ENCODE results near the gene RPN2. TPM values are rescaled to one million over a fixed set of nuclear protein-coding genes. Genes with fewer than 3 reads are reported as not detected.

RPN2 gene
- total RNA-seq: 100 to 1,000 TPM in 3 of 4 donors, 10 to 100 TPM in 1; 95.2 to 116 (median 109) TPM

DNA sequence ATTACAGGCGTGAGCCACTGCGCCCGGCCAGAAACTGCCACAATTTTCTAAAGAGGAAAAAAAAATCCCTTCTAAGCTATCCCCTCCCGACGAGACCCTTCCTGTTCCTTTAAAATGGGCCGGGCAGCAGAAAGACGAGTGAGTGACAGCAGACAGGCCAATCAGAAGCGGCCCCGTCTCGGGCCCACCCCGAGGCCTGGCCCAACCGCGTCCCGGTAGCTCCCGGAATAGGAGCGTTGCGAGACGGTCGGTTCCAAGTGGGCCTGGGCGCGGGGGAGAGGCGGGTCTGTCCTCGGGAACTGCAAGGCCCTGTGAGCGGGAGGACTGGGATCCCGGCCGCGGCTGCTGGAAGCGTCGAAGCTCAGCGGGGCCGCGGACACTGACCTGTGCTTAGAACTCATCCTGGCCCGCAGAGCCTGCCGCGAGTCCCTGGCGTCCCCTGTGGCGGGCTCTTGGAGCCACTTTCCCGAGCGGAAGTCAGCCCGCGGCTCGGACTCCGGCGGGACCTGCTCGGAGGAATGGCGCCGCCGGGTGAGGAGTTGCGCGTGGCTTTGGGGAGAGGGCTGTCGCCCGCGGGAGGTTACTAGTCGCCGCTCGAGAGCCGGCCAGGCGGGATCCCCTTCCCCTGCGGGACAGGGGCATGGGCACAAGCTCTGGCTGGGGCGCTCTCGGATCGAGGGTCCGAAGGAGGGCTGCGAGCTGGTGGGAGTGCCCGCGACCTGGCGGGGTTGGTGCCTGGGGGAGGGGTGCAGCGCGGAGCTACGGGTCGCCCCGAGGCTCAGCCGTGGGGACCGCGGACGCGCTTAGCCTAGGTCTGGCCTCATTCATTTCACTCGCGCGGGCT lies at the start of gene RPN2, which contains the start of gene MROH8:
TSS of gene RPN2 (plus strand) at position 492 of the 844 bp plus-strand sequence. CDS start at position 519, 27 bp downstream.
TSS of gene MROH8 (minus strand) at position 710 of the 844 bp plus-strand sequence.
- peak within 1 kb of the TSS; percentile 92 to 96 (median 94) for H3K27ac ChIP-seq
- peaks cover 0 to 9% (median 0%) of the 10 kb centered on the region in 3 donors for H3K36me3 ChIP-seq
- TF ChIP-seq, protein P1, sequence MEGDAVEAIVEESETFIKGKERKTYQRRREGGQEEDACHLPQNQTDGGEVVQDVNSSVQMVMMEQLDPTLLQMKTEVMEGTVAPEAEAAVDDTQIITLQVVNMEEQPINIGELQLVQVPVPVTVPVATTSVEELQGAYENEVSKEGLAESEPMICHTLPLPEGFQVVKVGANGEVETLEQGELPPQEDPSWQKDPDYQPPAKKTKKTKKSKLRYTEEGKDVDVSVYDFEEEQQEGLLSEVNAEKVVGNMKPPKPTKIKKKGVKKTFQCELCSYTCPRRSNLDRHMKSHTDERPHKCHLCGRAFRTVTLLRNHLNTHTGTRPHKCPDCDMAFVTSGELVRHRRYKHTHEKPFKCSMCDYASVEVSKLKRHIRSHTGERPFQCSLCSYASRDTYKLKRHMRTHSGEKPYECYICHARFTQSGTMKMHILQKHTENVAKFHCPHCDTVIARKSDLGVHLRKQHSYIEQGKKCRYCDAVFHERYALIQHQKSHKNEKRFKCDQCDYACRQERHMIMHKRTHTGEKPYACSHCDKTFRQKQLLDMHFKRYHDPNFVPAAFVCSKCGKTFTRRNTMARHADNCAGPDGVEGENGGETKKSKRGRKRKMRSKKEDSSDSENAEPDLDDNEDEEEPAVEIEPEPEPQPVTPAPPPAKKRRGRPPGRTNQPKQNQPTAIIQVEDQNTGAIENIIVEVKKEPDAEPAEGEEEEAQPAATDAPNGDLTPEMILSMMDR (IDR thresholded peaks at IDR 0.05): peak in 2 of 6 experiments; percentile 22 to 27
- TF ChIP-seq POLR2A (IDR thresholded peaks at IDR 0.05): peak; percentile 32 to 77
- peak within 1 kb of the TSS; percentile 71 to 95 (median 89) for H3K4me3 ChIP-seq
- peaks cover 0 to 13% (median 8%) of the 10 kb centered on the region in 4 donors for H3K4me1 ChIP-seq
- H3K9me3 ChIP-seq: no peaks in the 10 kb centered on the region
- no peaks in the 10 kb centered on the region for H3K27me3 ChIP-seq
- peak; percentile 97 to 99 (median 98) for DNase-seq

DNA sequence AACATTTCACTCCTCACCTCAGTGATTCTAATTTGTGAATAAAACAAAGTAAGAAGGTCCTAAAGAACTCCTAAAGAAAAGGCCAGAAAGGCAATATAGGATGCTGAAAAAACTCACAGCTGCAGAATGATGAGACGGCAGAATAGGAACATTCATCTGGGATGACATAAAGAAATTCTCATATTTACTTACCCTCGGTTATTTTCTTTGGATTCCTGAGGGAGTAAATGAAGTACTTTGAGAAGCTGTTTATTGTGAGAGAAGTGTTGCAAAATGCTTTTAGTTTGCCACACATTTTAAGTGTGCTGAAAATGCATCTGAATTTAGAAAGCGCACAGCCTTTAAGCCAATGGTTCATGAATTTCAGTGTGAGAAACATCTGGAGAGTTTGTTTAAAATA lies 47.6 kb upstream of the RPN2 start:
- no peaks in the 10 kb centered on the region for H3K9me3 ChIP-seq
- H3K4me3 ChIP-seq: no peak overlapping the region
- no peak overlapping the region for H3K27ac ChIP-seq
- no peak for DNase-seq
- no peaks in the 10 kb centered on the region for H3K4me1 ChIP-seq
- no peak for TF ChIP-seq POLR2A (IDR thresholded peaks at IDR 0.05)
- TF ChIP-seq, protein P1 (IDR thresholded peaks at IDR 0.05): no peak
- no peaks in the 10 kb centered on the region for H3K27me3 ChIP-seq
- H3K36me3 ChIP-seq: no peaks in the 10 kb centered on the region

DNA sequence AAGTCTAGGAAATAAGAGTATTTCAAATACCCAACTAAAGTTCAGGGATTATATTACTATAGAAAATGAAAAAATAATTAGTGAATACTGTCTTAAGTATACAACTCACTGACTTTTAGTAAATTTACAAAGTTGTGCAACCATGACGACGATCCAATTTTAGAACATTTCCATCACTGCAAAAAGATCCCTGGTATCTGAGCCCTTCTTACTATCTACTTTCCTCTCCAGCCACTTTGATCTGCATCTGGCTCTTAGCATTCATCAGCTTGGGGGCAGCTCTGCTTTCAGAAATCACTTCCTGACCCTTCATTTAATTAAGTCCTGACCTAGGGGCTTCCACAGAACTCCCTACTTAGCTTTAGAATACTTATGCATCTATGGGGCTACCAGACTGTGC lies 45.2 kb upstream of the RPN2 start:
- DNase-seq: no peak
- no peak for TF ChIP-seq POLR2A (IDR thresholded peaks at IDR 0.05)
- TF ChIP-seq, protein P1 (IDR thresholded peaks at IDR 0.05): no peak

DNA sequence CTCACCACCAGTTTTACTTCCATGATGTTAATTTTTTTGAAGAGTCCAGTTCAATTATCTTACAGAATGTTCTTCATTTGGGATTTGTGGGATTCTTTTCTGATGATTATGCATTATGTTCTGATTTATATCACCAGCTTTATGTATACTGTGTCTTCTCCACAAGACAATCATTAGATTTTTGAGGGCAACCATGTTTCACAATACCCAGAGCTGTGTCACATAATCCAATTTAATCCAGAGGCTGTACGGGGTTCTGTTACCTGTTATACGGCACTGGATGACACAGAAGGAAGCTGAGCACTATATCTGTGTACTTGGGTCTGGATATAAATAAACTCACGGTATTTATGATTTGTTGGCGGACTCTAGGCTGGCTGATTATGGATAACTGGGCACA lies 41.6 kb upstream of the RPN2 start:
- Histone ChIP-seq H3K9me3 (no peaks in the 10 kb centered on the region), H3K4me3 (no peak overlapping the region), H3K36me3 (no peaks in the 10 kb centered on the region), H3K27me3 (no peaks in the 10 kb centered on the region), H3K4me1 (no peaks in the 10 kb centered on the region), H3K27ac (no peak overlapping the region)
- no peak for TF ChIP-seq POLR2A (IDR thresholded peaks at IDR 0.05)
- TF ChIP-seq, protein P1 (IDR thresholded peaks at IDR 0.05): no peak
- no peak for DNase-seq

More for the DNA sequence above, 45.2 kb upstream of the RPN2 start:
- Histone ChIP-seq H3K36me3 (no peaks in the 10 kb centered on the region), H3K27ac (no peak overlapping the region), H3K4me1 (no peaks in the 10 kb centered on the region), H3K27me3 (no peaks in the 10 kb centered on the region), H3K9me3 (no peaks in the 10 kb centered on the region), H3K4me3 (no peak overlapping the region)

DNA sequence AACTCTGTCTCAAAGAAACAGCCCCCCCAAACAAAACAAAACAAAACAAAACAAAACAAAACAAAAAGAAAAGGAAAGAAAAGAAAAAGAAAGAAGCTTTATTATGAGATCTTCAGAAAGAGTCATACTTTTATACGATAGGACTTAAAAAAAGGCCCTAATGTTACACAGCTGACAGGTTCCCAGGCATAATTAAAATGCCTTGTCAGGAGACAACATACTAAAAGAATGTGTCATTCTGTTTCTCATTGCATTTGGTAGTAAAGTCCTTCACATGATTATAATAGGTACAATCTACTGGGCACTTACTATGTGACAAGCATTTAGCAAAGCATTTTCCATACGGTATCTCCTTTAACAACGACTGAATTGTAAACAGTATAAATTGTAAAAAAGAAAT lies 36.4 kb upstream of the RPN2 start:
- DNase-seq: no peak
- Histone ChIP-seq H3K27me3 (no peaks in the 10 kb centered on the region), H3K27ac (no peak overlapping the region), H3K4me1 (no peaks in the 10 kb centered on the region), H3K36me3 (no peaks in the 10 kb centered on the region), H3K9me3 (no peaks in the 10 kb centered on the region), H3K4me3 (no peak overlapping the region)
- TF ChIP-seq POLR2A (IDR thresholded peaks at IDR 0.05): no peak
- TF ChIP-seq, protein P1 (IDR thresholded peaks at IDR 0.05): no peak

Measured in Peyer's patch (tissue), 4 donors.